ENCODE results near the gene RHOA. TPM values are rescaled to one million over a fixed set of nuclear protein-coding genes. Genes with fewer than 3 reads are reported as not detected.

The RHOA gene
- 574 and 607 TPM in 2 replicates for total RNA-seq
- long read RNA-seq, transcript RHOA-206 (4 exons, 889 nt) = minor isoform, 9 of 2,369 reads
- long read RNA-seq, transcript RHOA-202 (5 exons, 2,031 nt) = major isoform, 2,208 of 2,369 reads
- long read RNA-seq, transcript RHOA-203 (6 exons, 961 nt) = minor isoform, 15 of 2,369 reads
- long read RNA-seq, partial matches to known transcripts = 94 of 2,369 reads
- long read RNA-seq, other reads (novel, unspliced or antisense) = 43 of 2,369 reads

DNA sequence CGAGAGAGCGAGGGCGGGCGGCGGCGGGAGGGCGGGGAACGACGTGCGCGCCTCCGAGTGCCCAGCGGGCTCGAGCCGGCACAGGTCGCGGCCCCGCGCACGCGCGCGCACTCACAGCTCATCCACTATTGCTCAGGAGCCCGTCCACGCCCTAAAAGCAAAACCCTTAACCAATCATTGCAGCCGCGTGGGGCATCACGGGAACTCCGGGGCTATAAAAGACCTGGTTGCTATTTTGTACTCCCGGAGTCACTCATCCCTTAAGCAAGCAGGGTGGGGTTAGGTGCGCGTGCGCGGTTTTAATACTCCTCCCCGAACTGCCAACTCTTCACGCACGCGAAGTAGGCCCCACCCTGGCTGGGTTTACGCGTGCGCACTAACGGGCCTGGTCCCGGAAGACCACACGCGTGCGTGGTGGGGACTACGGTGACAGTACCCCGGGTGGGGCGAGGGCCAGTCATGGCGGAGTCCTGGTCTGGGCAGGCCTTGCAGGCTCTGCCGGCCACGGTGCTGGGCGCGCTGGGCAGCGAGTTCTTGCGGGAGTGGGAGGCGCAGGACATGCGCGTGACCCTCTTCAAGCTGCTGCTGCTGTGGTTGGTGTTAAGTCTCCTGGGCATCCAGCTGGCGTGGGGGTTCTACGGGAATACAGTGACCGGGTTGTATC, at the start of gene RHOA, which contains the start of gene TCTA:
Gene RHOA (minus strand): TSS at position 9 of the 664 bp plus-strand sequence. CDS start 36,387 bp downstream, outside the sequence.
Gene TCTA (plus strand): TSS at position 456 of the 664 bp plus-strand sequence. CDS start 4 bp downstream, at position 460.
- Mint-ChIP-seq H3K27me3 (ENCODE audit: unreplicated experiment) (no peaks in the 10 kb centered on the region), H3K9me3 (ENCODE audit: unreplicated experiment) (no peaks in the 10 kb centered on the region), H3K4me1 (ENCODE audit: unreplicated experiment) (peaks cover 49% of the 10 kb centered on the region), H3K27ac (ENCODE audit: unreplicated experiment) (peak within 1 kb of the TSS; percentile 94), H3K36me3 (ENCODE audit: unreplicated experiment) (peaks cover 7% of the 10 kb centered on the region), H3K4me3 (ENCODE audit: unreplicated experiment) (peak within 1 kb of the TSS; percentile 90)
- TF ChIP-seq, protein P1, sequence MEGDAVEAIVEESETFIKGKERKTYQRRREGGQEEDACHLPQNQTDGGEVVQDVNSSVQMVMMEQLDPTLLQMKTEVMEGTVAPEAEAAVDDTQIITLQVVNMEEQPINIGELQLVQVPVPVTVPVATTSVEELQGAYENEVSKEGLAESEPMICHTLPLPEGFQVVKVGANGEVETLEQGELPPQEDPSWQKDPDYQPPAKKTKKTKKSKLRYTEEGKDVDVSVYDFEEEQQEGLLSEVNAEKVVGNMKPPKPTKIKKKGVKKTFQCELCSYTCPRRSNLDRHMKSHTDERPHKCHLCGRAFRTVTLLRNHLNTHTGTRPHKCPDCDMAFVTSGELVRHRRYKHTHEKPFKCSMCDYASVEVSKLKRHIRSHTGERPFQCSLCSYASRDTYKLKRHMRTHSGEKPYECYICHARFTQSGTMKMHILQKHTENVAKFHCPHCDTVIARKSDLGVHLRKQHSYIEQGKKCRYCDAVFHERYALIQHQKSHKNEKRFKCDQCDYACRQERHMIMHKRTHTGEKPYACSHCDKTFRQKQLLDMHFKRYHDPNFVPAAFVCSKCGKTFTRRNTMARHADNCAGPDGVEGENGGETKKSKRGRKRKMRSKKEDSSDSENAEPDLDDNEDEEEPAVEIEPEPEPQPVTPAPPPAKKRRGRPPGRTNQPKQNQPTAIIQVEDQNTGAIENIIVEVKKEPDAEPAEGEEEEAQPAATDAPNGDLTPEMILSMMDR (IDR thresholded peaks at IDR 0.05) = no peak
- DNase-seq (ENCODE audit: extremely low spot score, unreplicated experiment) = peak; percentile 100

DNA sequence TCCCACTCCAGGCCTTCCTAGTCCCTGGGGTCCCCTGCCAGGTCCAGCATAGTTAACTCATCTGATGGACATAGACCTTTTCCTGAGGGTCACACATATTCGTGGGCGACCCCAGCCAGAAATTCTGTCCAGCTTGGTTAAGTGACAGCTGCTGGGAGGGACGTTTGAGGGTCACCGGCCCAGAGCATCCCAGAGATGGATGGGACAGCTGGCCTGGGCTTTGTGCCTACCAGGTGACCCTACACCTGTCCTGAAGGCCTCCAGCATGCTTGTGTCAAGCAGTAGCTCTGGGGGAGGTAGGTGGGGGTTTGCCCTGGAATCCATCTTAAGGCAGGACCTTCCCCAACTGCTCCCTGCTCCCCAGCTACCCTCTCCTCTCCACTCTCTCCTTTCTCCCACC, 49.2 kb upstream of the RHOA start:
- no peak overlapping the region for H3K4me3 Mint-ChIP-seq (ENCODE audit: unreplicated experiment)
- TF ChIP-seq, protein P1 (IDR thresholded peaks at IDR 0.05) = no peak
- H3K4me1 Mint-ChIP-seq (ENCODE audit: unreplicated experiment) = peaks cover 20% of the 10 kb centered on the region
- H3K9me3 Mint-ChIP-seq (ENCODE audit: unreplicated experiment) = no peaks in the 10 kb centered on the region
- H3K27ac Mint-ChIP-seq (ENCODE audit: unreplicated experiment) = peak overlapping the region; percentile 86
- DNase-seq (ENCODE audit: extremely low spot score, unreplicated experiment) = no peak
- H3K27me3 Mint-ChIP-seq (ENCODE audit: unreplicated experiment) = no peaks in the 10 kb centered on the region
- H3K36me3 Mint-ChIP-seq (ENCODE audit: unreplicated experiment) = no peaks in the 10 kb centered on the region

DNA sequence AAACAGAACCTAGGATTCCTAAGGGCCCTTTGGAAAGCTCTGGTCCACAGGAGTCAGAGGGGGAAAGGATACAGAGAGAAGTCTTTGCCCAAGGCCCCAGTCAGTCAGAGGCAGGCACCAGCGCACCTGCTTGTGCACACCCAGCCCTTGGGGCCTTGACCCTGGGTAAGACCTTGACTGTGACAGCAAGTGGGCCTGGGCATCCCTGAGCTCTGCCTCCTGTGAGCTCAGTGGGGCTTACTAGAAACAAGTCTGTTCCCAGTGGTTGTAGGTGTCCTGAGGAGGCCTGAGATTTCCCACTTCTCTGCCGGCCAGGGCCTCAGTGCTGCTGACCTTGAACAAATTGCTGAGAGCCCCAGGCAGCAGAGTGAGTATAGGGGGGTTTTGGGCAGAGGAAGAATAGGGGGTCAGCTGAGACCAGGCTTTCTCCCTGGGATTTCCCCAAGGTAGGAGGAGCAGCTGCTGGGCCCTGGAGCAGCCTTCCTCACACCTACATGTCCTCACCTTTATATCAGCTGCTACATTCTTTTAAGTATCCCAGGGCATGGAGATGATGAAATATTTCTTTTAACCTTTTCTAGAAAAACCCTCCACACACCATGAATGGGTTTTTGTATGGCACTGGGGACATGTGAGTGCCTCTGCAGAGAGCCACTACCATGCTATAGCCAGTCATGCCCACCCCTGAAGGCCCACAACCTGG, 48.6 kb upstream of the RHOA start:
- Mint-ChIP-seq H3K27me3 (ENCODE audit: unreplicated experiment) (no peaks in the 10 kb centered on the region), H3K27ac (ENCODE audit: unreplicated experiment) (no peak overlapping the region), H3K4me1 (ENCODE audit: unreplicated experiment) (peaks cover 23% of the 10 kb centered on the region), H3K4me3 (ENCODE audit: unreplicated experiment) (no peak overlapping the region), H3K9me3 (ENCODE audit: unreplicated experiment) (no peaks in the 10 kb centered on the region), H3K36me3 (ENCODE audit: unreplicated experiment) (no peaks in the 10 kb centered on the region)
- TF ChIP-seq, protein P1 (IDR thresholded peaks at IDR 0.05) = no peak
- no peak for DNase-seq (ENCODE audit: extremely low spot score, unreplicated experiment)

DNA sequence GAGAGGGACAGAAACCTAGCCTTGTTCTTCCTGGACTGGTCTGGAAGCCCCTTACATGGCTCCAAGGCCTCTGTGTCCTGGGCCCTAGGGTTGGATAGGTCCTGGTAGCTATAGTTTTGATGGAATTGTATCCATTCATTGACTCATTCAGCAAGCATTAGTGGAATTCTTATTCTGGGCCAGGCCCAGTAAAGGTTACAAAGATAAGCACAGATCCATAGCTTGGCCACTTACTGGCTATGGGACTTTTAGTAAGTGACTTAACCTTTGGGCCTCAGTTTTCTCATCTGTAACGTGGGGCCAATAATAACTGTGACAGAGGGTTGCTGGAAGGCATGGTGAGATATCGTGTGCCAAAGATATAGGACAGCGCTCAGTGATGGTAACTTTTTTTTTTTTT, 44.7 kb upstream of the RHOA start:
- H3K4me3 Mint-ChIP-seq (ENCODE audit: unreplicated experiment) = no peak overlapping the region
- peaks cover 24% of the 10 kb centered on the region for H3K4me1 Mint-ChIP-seq (ENCODE audit: unreplicated experiment)
- DNase-seq (ENCODE audit: extremely low spot score, unreplicated experiment) = no peak
- no peak overlapping the region for H3K27ac Mint-ChIP-seq (ENCODE audit: unreplicated experiment)
- H3K36me3 Mint-ChIP-seq (ENCODE audit: unreplicated experiment) = no peaks in the 10 kb centered on the region
- TF ChIP-seq, protein P1 (IDR thresholded peaks at IDR 0.05) = no peak
- H3K27me3 Mint-ChIP-seq (ENCODE audit: unreplicated experiment) = no peaks in the 10 kb centered on the region
- no peaks in the 10 kb centered on the region for H3K9me3 Mint-ChIP-seq (ENCODE audit: unreplicated experiment)

Measured in osteocyte (in vitro differentiated cells).